WERI-Rb-1 (cell line): ENCODE results near the gene LIX1L.
"Not testable (repeated sequence)": the region's sequence is repeated elsewhere in the genome, so short reads cannot be mapped to it uniquely, and the experiment has no call there.

Source experiments
- DNase-seq: peaks from one replicate; pipeline ENCODE4 v3.0.0-alpha.2; 2020
- H3K27ac ChIP-seq: fragments of 250-450 bp; sonication (Bioruptor Pico); 2 replicates; pipeline ENCODE4 v1.5.1; 2020; ENCODE audit warnings: mild to moderate bottlenecking, moderate library complexity
- H3K27me3 ChIP-seq: fragments of 250-450 bp; sonication (Bioruptor Pico); 2 replicates; pipeline ENCODE4 v1.5.1; 2021; ENCODE audit warnings: mild to moderate bottlenecking, low read depth, moderate library complexity; ENCODE audit not compliant: insufficient read depth, severe bottlenecking
- H3K36me3 ChIP-seq: fragments of 250-450 bp; sonication (Bioruptor Pico); 2 replicates; pipeline ENCODE4 v1.5.1; 2020; ENCODE audit warnings: mild to moderate bottlenecking, moderate library complexity
- H3K4me3 ChIP-seq: 2 replicates; pipeline ENCODE4 v1.5.1; 2011; ENCODE audit warnings: low read depth, mild to moderate bottlenecking, control low read depth, low read length
- H3K9me3 ChIP-seq: fragments of 250-450 bp; sonication (Bioruptor Pico); 2 replicates; pipeline ENCODE4 v1.5.1; 2021; ENCODE audit warnings: mild to moderate bottlenecking, moderate library complexity; ENCODE audit not compliant: severe bottlenecking
- TF ChIP-seq, protein P1 (sequence below): IDR thresholded peaks from 2 replicates; pipeline ENCODE4 v1.5.1; 2011; ENCODE audit warnings: low read depth, mild to moderate bottlenecking, control low read depth, inconsistent platforms, low read length

LIX1L gene

DNA sequence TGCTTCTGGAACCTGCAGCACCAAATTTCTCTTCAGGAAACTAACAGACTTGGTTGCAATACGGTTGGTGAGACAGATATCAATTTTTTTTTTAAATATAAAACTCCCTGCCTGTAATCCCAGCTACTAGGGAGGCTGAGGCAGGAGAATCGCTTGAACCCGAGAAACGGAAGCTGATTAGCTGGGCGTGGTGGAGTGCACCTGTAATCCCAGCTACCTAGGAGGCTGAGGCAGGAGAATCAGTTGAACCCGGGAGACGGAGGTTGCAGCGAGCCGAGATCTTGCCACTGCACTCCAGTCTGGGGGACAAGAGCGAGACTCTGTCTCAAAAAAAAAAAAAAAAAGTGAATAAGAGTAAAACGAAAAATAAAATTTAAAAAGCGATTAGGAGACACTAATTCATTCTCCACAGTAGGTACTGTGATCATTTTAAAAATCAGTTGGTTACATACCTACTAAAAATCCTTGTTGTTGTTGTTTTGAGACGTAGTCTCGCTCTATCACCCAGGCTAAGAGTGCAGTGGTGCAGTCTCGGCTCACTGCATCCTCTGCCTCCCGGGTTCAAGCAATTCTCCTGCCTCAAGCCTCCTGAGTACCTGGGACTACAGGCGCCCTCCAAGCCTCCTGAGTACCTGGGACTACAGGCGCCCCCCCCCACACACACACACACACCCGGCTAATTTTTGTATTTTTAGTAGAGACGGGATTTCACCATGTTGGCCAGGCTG, 29.7 kb downstream of the LIX1L start:
- peak overlapping the region; percentile 95 for H3K27ac ChIP-seq

DNA sequence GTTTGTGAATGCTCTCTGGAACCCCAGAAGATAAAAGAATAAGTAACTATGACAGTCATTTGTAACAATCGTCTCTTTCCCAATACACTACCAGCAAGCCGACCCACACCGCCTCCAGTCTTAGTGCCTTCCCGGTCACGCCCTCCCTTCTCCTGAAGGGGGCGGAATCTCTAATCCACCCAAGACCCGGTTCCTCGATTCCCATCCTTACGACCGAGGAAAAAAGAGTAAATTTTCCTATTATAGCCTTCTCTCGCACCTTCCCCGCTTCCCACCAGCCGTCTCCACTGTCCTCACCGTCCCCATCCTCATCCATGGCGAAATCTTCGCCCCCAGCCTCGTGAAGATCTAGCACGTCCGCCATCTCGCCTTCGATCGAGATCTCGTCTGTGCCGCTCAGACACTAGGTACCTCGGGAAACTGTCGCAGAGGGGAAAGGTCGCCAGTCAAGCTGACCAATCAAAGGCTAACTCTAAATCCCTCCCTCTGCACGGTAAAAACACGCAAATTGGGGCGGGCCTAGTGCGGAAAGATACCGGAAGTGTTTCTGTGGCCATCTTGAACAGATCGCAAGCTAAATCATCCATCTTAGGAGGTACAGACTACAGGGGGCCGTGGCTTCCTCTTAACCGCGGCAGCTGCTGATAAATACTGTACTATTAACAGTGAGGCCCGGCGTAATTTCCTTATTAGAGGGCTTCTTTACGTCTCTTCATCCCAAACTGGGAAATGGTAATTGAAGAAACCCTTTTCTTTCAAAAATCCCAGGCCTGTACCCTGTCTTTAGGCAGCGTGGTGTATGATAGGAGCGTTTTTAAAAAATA, 30.5 kb downstream of the LIX1L start, which contains the start of gene RBM8A:
RBM8A (minus strand) TSS at position 422 of the 824 bp plus-strand sequence; CDS start at position 364, 58 bp downstream.
- Histone ChIP-seq H3K27me3 (no peaks in the 10 kb centered on the region), H3K36me3 (peaks cover 30% of the 10 kb centered on the region), H3K9me3 (no peaks in the 10 kb centered on the region), H3K4me3 (peak within 1 kb of the TSS; percentile 78), H3K27ac (peak within 1 kb of the TSS; percentile 95)
- peak; percentile 100 for DNase-seq
- TF ChIP-seq, protein P1, sequence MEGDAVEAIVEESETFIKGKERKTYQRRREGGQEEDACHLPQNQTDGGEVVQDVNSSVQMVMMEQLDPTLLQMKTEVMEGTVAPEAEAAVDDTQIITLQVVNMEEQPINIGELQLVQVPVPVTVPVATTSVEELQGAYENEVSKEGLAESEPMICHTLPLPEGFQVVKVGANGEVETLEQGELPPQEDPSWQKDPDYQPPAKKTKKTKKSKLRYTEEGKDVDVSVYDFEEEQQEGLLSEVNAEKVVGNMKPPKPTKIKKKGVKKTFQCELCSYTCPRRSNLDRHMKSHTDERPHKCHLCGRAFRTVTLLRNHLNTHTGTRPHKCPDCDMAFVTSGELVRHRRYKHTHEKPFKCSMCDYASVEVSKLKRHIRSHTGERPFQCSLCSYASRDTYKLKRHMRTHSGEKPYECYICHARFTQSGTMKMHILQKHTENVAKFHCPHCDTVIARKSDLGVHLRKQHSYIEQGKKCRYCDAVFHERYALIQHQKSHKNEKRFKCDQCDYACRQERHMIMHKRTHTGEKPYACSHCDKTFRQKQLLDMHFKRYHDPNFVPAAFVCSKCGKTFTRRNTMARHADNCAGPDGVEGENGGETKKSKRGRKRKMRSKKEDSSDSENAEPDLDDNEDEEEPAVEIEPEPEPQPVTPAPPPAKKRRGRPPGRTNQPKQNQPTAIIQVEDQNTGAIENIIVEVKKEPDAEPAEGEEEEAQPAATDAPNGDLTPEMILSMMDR = peak; percentile 88

More for the DNA sequence above, 29.7 kb downstream of the LIX1L start:
- H3K9me3 ChIP-seq = no peaks in the 10 kb centered on the region
- TF ChIP-seq, protein P1 = no peak
- peak overlapping the region; percentile 78 for H3K4me3 ChIP-seq
- peak; percentile 40 for DNase-seq
- no peaks in the 10 kb centered on the region for H3K27me3 ChIP-seq
- H3K36me3 ChIP-seq = peaks cover 22% of the 10 kb centered on the region

DNA sequence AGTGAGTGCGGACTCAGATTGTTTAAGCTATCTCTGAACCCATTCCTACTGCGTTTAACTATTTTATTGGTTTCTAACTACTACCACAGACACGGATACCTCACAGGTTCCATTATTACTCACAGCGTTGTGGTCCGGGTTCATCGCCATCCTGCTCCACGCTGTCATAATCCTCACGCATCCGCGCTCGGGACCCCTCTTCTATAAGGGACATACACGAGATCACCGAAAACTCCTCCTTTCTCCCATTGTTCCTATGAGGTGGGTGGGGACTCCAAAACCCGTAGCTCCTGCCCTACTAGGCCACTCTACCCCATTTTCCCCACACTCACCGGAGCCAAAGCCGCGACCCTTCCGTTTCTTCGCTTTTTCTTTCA, 31.1 kb downstream of the LIX1L start:
- Histone ChIP-seq H3K36me3 (peaks cover 33% of the 10 kb centered on the region), H3K4me3 (peak overlapping the region; percentile 78), H3K27me3 (no peaks in the 10 kb centered on the region), H3K9me3 (no peaks in the 10 kb centered on the region), H3K27ac (peak overlapping the region; percentile 95)
- DNase-seq = no peak
- TF ChIP-seq, protein P1 = no peak

DNA sequence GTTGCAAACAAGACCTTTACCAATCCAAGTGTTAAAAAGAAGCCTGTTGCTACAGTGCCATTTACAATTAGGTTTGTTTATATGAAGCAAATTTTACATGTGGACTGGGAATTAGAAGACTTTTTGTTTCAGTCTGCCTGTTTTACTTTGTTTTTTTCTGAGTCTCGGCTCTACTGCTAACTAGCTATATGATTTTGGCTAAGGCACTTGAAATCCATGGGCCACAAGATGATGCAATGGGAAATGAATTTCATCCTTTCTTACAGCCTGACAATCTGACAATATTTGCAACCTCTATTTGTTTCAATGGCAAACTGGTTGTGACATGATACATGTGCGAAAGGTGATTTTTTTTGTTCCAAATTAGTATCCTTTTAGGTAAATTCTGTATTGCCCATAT, 35.6 kb downstream of the LIX1L start:
- H3K27ac ChIP-seq = no peak overlapping the region
- no peaks in the 10 kb centered on the region for H3K9me3 ChIP-seq
- peaks cover 43% of the 10 kb centered on the region for H3K36me3 ChIP-seq
- H3K27me3 ChIP-seq = no peaks in the 10 kb centered on the region
- H3K4me3 ChIP-seq = no peak overlapping the region
- DNase-seq = no peak
- TF ChIP-seq, protein P1 = no peak

DNA sequence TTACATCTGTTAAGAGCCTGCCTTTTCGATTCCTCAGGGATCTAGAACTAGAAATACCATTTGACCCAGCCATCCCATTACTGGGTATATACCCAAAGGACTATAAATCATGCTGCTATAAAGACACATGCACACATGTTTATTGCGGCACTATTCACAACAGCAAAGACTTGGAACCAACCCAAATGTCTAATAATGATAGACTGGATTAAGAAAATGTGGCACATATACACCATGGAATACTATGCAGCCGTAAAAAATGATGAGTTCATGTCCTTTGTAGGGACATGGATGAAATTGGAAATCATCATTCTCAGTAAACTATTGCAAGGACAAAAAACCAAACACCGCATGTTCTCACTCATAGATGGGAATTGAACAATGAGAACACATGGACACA, 37.5 kb downstream of the LIX1L start:
- not testable (repeated sequence) for H3K27ac ChIP-seq, H3K4me3 ChIP-seq, DNase-seq

More for the DNA sequence above, 37.5 kb downstream of the LIX1L start:
- not testable (repeated sequence) for H3K9me3 ChIP-seq, H3K27me3 ChIP-seq
- H3K36me3 ChIP-seq = peaks cover 44% of the 10 kb centered on the region
